B cell (primary cell): Measurements from ENCODE around the gene CEP68. TPM values are rescaled to one million over a fixed set of nuclear protein-coding genes. Genes with fewer than 3 reads are reported as not detected.

Experiments used
- ATAC-seq: fragments of 200-7000 bp; cut with Tn5 transposase; one replicate; pipeline ENCODE4 v1.10.0; 2021; ENCODE audit warnings: low read depth, mild to moderate bottlenecking, moderate number of reproducible peaks, moderate library complexity
- CTCF ChIA-PET: fragments of 350-600 bp; sonication (Branson Sonifier 250); formaldehyde crosslinking; loops from one replicate; lab custom pipeline; 2021; ENCODE audit warnings: antibody characterized with exemption, inconsistent platforms; lab: Charles Lee
- POLR2A ChIA-PET: fragments of 350-600 bp; sonication (Branson Sonifier 250); formaldehyde crosslinking; loops from one replicate; lab custom pipeline; 2021; ENCODE audit warnings: antibody characterized with exemption; lab: Charles Lee
- DNase-seq: peaks from one replicate; pipeline ENCODE4 v3.0.0; 2013
- H2AFZ ChIP-seq: 2 replicates; pipeline ENCODE4 v1.6.1; 2012; ENCODE audit warnings: mild to moderate bottlenecking, low read depth, low read length; ENCODE audit not compliant: insufficient read depth, poor library complexity, severe bottlenecking
- H3K27ac ChIP-seq, 2 donors: 1 replicate in 1 of 2; 2 replicates in 1 of 2; pipeline ENCODE4 v1.5.1; 2012 to 2013; ENCODE audit warnings: low read length in 2 of 2, mild to moderate bottlenecking in 2 of 2, moderate library complexity in 1 of 2
- H3K27me3 ChIP-seq, 4 experiments: fragments of 200-600 bp in 1 of 4; sonication (generic) in 1 of 4; replicated peaks in 1 of 4; 1 replicate in 2 of 4; 2 replicates in 2 of 4; pipeline versions ENCODE4 v1.6.1 to v1.7.0; 2013 to 2016; ENCODE audit warnings: low read length in 3 of 4, mild to moderate bottlenecking in 2 of 4, mixed read lengths in 1 of 4, moderate library complexity in 1 of 4; ENCODE audit not compliant: insufficient read depth in 4 of 4, control insufficient read depth in 3 of 4; ENCODE audit errors: control extremely low read depth in 1 of 4
- H3K36me3 ChIP-seq, 2 experiments: replicated peaks in 1 of 2; 1 replicate in 1 of 2; 2 replicates in 1 of 2; pipeline versions ENCODE4 v1.6.1 to v1.7.1; 2013; ENCODE audit warnings: low read length in 1 of 2; ENCODE audit not compliant: insufficient read depth in 2 of 2, control insufficient read depth in 1 of 2; ENCODE audit errors: control extremely low read depth in 1 of 2, extremely low read depth in 1 of 2
- H3K4me1 ChIP-seq, 2 donors: fragments of 200-600 bp in 1 of 2; sonication (generic) in 1 of 2; 1 replicate in 1 of 2; 2 replicates in 1 of 2; pipeline versions ENCODE4 v1.5.1 to v1.6.1; 2013 to 2017; ENCODE audit warnings: low read length in 2 of 2; ENCODE audit not compliant: control insufficient read depth in 2 of 2, insufficient read depth in 2 of 2
- H3K4me2 ChIP-seq: replicated peaks from 2 replicates; pipeline ENCODE3; 2012; ENCODE audit warnings: mild to moderate bottlenecking, low read depth, low read length; ENCODE audit not compliant: poor library complexity, severe bottlenecking
- H3K4me3 ChIP-seq, 5 experiments: fragments of 200-600 bp in 1 of 5; sonication (generic) in 1 of 5; 1 replicate in 3 of 5; 2 replicates in 2 of 5; pipeline versions ENCODE4 v1.5.1 to v1.7.0; 2011 to 2016; ENCODE audit warnings: low read length in 4 of 5, mild to moderate bottlenecking in 4 of 5, low read depth in 2 of 5, control low read depth in 1 of 5, moderate library complexity in 1 of 5; ENCODE audit not compliant: insufficient read depth in 1 of 5; ENCODE audit errors: control extremely low read depth in 1 of 5, extremely low read depth in 1 of 5
- H3K79me2 ChIP-seq: fragments of 200-600 bp; sonication (generic); one replicate; pipeline ENCODE4 v1.6.0; 2016; ENCODE audit warnings: low read length; ENCODE audit not compliant: control insufficient read depth, insufficient read depth
- H3K9ac ChIP-seq: fragments of 200-600 bp; sonication (generic); 2 replicates; pipeline ENCODE4 v1.6.1; 2017; ENCODE audit warnings: mild to moderate bottlenecking, low read length, moderate library complexity
- H3K9me3 ChIP-seq, 3 donors: one replicate each; pipeline versions ENCODE4 v1.6.1 to v1.7.1; 2013; ENCODE audit warnings: low read length in 2 of 3; ENCODE audit not compliant: control insufficient read depth in 2 of 3, insufficient read depth in 1 of 3; ENCODE audit errors: control extremely low read depth in 1 of 3
- H4K20me1 ChIP-seq: 2 replicates; pipeline ENCODE4 v1.6.0; 2012; ENCODE audit warnings: mild to moderate bottlenecking, low read length; ENCODE audit not compliant: insufficient read depth, control insufficient read depth, poor library complexity, severe bottlenecking
- H3K27ac Mint-ChIP-seq: one replicate; pipeline ENCODE4 v1.8.0; 2021; ENCODE audit warnings: mixed read lengths
- H3K27me3 Mint-ChIP-seq: one replicate; pipeline ENCODE4 v1.8.0; 2021; ENCODE audit warnings: mixed read lengths
- H3K4me1 Mint-ChIP-seq: one replicate; pipeline ENCODE4 v1.8.0; 2021; ENCODE audit warnings: mixed read lengths
- H3K4me3 Mint-ChIP-seq: one replicate; pipeline ENCODE4 v1.8.0; 2021; ENCODE audit warnings: mixed read lengths
- H3K9me3 Mint-ChIP-seq: one replicate; pipeline ENCODE4 v1.8.0; 2022; ENCODE audit warnings: mixed read lengths; ENCODE audit not compliant: insufficient read depth
- EZH2 ChIP-seq: IDR thresholded peaks from 2 replicates; pipeline ENCODE4 v1.6.1; 2012; ENCODE audit warnings: borderline replicate concordance, low read depth, mild to moderate bottlenecking, moderate library complexity, low read length; ENCODE audit not compliant: insufficient read depth, poor library complexity, severe bottlenecking
- WGBS: methylation state at CpG from one replicate; pipeline ENCODE4 v1.1.5; 2013; ENCODE audit warnings: missing lambda C conversion rate; ENCODE audit not compliant: insufficient coverage; 5-methylcytosine and 5-hydroxymethylcytosine counted together
- intact Hi-C: fragments of 100-400 bp; cut with micrococcal nuclease; formaldehyde crosslinking; loops from one replicate; pipeline ENCODE4 v1.10.0; 2022
- polyA plus RNA-seq: library from polyadenylated mRNA; depleted of rRNA; stranded (reverse); fragments of >200 nt; gene quantifications from 2 replicates; pipeline ENCODE4 v1.2.3, GENCODE V29; 2012
- total RNA-seq, 2 donors: library from RNA; stranded (reverse); fragments of 120-200 nt in 1 of 2; gene quantifications; 1 replicate in 1 of 2; 2 replicates in 1 of 2; pipeline versions ENCODE4 v1.2.3 to v1.2.4, GENCODE V29; 2013 to 2022
- TF ChIP-seq, protein P1 (sequence below): fragments of 200-600 bp; IDR thresholded peaks from one replicate; pipeline ENCODE4 v1.8.0; 2022; ENCODE audit warnings: antibody characterized with exemption, mild to moderate bottlenecking

Gene CEP68
- total and polyA plus RNA-seq, 2 donors (not counting 1 experiment from before 2014, with no cell fraction given), result 11.0 to 32.0 TPM

DNA sequence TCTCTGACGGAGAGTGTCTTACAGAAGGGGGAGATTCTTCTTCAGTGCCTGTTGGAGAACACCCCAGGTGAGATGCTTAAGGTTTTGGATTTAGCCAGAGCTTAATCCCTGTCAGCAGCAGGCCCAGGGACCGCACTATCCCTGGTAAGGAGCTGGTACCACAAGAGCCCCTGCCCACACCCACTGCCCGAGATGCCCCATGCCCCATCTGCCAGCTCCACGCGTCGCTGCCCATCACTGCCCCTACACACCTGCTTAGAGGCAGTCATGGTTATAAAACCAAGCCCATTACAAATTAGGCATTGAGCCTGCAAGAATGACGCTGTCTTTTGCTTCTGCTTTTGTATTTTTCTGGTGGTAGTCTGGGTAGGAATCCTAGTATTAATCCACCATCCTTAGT, 21.7 kb downstream of the CEP68 start:
- Histone ChIP-seq H3K9ac (no peak overlapping the region), H4K20me1 (peaks cover 6% of the 10 kb centered on the region), H3K27me3 (no peaks in the 10 kb centered on the region), H3K4me3 (no peak overlapping the region), H3K79me2 (no peaks in the 10 kb centered on the region), H2AFZ (no peak overlapping the region), H3K27ac (peak overlapping the region in 1 of 2 donors; percentile 25), H3K9me3 (no peaks in the 10 kb centered on the region), H3K4me1 (peaks cover 0 to 7% of the 10 kb centered on the region in 2 donors), H3K4me2 (no peak overlapping the region), H3K36me3 (peaks cover 9 to 51% of the 10 kb centered on the region in 2 experiments)
- H3K27me3 Mint-ChIP-seq, result no peaks in the 10 kb centered on the region
- WGBS, result 89% methylated on average over 5 of the region's 7 CpGs
- no peak for TF ChIP-seq EZH2
- TF ChIP-seq, protein P1, sequence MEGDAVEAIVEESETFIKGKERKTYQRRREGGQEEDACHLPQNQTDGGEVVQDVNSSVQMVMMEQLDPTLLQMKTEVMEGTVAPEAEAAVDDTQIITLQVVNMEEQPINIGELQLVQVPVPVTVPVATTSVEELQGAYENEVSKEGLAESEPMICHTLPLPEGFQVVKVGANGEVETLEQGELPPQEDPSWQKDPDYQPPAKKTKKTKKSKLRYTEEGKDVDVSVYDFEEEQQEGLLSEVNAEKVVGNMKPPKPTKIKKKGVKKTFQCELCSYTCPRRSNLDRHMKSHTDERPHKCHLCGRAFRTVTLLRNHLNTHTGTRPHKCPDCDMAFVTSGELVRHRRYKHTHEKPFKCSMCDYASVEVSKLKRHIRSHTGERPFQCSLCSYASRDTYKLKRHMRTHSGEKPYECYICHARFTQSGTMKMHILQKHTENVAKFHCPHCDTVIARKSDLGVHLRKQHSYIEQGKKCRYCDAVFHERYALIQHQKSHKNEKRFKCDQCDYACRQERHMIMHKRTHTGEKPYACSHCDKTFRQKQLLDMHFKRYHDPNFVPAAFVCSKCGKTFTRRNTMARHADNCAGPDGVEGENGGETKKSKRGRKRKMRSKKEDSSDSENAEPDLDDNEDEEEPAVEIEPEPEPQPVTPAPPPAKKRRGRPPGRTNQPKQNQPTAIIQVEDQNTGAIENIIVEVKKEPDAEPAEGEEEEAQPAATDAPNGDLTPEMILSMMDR, result no peak
- CTCF ChIA-PET, result interaction anchor here (1.0 to 2.0 kb wide), 3 partner anchors 10 to 109 kb away, joined by 3 to 9 read pairs (median 4); no protein-coding TSS in a partner anchor
- H3K4me3 Mint-ChIP-seq, result no peak overlapping the region
- no peak for DNase-seq
- intact Hi-C loops, result no loop called here
- ATAC-seq, result no peak
- H3K9me3 Mint-ChIP-seq, result no peaks in the 10 kb centered on the region
- peak overlapping the region; percentile 62 for H3K27ac Mint-ChIP-seq
- POLR2A ChIA-PET, result interaction anchor here (0.6 to 0.7 kb wide), 2 partner anchors 52 to 71 kb away, joined by 3 to 4 read pairs; partner anchors contain the start of gene RAB1A
- H3K4me1 Mint-ChIP-seq, result peaks cover 22% of the 10 kb centered on the region

DNA sequence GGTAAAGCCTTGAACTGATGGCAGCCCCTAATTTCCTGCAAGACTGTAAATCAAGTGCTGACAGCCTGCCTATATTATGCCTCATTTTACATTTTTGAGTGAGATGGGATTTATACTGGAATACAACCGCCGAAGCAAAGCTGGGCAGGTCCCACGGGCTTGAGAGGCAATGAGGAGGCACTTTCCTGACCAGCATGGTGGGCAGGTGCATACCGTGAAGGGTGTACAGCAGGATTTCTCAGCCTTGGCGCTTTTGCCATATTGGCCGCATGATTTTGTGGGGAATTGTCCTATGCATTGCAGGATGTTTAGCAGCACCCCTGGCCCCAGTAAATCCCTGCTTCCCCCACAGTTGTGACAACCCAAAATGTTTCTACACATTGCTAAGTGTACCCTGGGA, 22.8 kb downstream of the CEP68 start:
- Histone ChIP-seq H3K27me3 (no peaks in the 10 kb centered on the region), H3K36me3 (peaks cover 15 to 56% of the 10 kb centered on the region in 2 experiments), H3K4me2 (no peak overlapping the region), H3K79me2 (no peaks in the 10 kb centered on the region), H3K9ac (no peak overlapping the region), H3K27ac (no peak overlapping the region), H3K9me3 (no peaks in the 10 kb centered on the region), H3K4me1 (peaks cover 0 to 7% of the 10 kb centered on the region in 2 donors), H4K20me1 (peaks cover 14% of the 10 kb centered on the region), H2AFZ (no peak overlapping the region), H3K4me3 (no peak overlapping the region)
- WGBS, result 95% methylated on average over 4 of the region's 6 CpGs
- Mint-ChIP-seq H3K27me3 (no peaks in the 10 kb centered on the region), H3K9me3 (no peaks in the 10 kb centered on the region), H3K4me3 (no peak overlapping the region), H3K4me1 (peaks cover 18% of the 10 kb centered on the region), H3K27ac (no peak overlapping the region)
- CTCF ChIA-PET, result interaction anchor here (0.5 kb wide), 1 partner anchor 184 kb away, joined by 4 read pairs; no protein-coding TSS in a partner anchor
- intact Hi-C loops, result no loop called here
- POLR2A ChIA-PET, result no interaction called here
- TF ChIP-seq, protein P1, result no peak
- TF ChIP-seq EZH2, result no peak
- ATAC-seq, result no peak
- DNase-seq, result no peak
